Measurements from ENCODE around the gene N4BP2L2. TPM values are rescaled to one million over a fixed set of nuclear protein-coding genes. Genes with fewer than 3 reads are reported as not detected.

N4BP2L2 gene
- total and polyA plus RNA-seq, 7 donors = 22.0 to 232 (median 160) TPM

DNA sequence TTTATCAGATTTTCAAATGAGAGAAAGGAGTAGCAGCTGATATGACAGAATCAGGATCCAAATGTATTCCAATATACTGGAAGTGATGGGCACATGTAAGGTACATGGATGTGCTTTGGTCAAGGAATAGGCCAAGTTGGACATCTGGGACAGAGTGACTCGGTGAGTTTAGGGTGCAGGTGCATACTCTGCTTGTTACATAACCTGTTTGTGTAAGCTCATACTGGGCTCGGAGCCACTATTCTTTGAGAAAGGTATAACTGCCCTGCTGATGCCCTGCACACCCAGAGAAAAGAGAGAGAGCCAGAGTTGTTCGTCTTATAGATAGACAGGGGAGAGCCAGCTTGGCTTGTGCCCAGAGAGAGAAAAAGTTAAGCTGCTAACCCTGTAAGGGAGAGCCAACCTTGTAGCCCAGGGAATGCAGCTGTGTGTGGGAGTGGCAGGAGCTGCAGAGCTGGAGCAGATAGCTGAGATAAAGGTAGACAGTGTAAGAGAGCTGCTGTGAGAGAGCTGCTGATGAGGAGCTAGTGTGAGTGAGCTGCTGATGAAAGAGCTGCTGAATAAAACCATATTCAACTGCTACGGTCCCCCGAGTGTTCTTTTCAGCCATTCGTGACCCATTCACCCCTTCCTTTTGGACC is 70.0 kb downstream of the N4BP2L2 start:
- Histone ChIP-seq H3K27ac (no peak overlapping the region), H3K27me3 (no peaks in the 10 kb centered on the region)
- WGBS, 2 donors = 85 to 91% methylated on average over 6 of the region's 6 CpGs

DNA sequence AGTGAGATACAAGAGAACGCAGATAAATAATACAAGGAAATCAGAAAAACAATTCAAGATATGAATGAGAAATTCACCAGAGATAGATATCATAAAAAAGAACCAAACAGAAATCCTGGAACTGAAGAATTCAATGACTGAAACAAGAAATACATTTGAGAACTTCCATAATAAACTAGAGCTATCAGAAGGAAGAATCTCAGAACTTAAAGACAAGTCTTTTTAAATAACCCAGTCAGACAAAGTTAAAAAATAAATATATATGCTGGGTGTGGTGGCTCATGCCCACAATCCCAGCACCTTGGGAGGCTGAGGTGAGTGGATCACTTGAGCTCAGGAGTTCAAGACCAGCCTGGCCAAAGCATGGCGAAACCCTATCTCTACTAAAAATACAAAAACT is 82.0 kb downstream of the N4BP2L2 start:
- no peaks in the 10 kb centered on the region for H3K27me3 ChIP-seq
- intact Hi-C loops (cut with DNase I) = no loop called here
- H3K4me1 ChIP-seq = no peaks in the 10 kb centered on the region
- H3K9me3 ChIP-seq = peaks cover 0 to 15% (median 0%) of the 10 kb centered on the region in 4 donors
- TF ChIP-seq EP300 (IDR thresholded peaks at IDR 0.05) (no peak), POLR2AphosphoS5 (IDR thresholded peaks at IDR 0.05) (no peak), POLR2A (IDR thresholded peaks at IDR 0.05) (no peak)
- TF ChIP-seq, protein P1, sequence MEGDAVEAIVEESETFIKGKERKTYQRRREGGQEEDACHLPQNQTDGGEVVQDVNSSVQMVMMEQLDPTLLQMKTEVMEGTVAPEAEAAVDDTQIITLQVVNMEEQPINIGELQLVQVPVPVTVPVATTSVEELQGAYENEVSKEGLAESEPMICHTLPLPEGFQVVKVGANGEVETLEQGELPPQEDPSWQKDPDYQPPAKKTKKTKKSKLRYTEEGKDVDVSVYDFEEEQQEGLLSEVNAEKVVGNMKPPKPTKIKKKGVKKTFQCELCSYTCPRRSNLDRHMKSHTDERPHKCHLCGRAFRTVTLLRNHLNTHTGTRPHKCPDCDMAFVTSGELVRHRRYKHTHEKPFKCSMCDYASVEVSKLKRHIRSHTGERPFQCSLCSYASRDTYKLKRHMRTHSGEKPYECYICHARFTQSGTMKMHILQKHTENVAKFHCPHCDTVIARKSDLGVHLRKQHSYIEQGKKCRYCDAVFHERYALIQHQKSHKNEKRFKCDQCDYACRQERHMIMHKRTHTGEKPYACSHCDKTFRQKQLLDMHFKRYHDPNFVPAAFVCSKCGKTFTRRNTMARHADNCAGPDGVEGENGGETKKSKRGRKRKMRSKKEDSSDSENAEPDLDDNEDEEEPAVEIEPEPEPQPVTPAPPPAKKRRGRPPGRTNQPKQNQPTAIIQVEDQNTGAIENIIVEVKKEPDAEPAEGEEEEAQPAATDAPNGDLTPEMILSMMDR (IDR thresholded peaks at IDR 0.05) = no peak
- no peak for DNase-seq
- H3K27ac ChIP-seq = no peak overlapping the region
- peaks cover 0 to 18% (median 1%) of the 10 kb centered on the region in 4 donors for H3K36me3 ChIP-seq
- H3K4me3 ChIP-seq = no peak overlapping the region
- whole genome bisulfite sequencing, 2 donors = 98 to 99% methylated on average over 2 of the region's 2 CpGs

More for the DNA sequence above, 70.0 kb downstream of the N4BP2L2 start:
- Histone ChIP-seq H3K9me3 (no peaks in the 10 kb centered on the region), H3K36me3 (peaks cover 0 to 7% (median 0%) of the 10 kb centered on the region in 4 donors), H3K4me3 (no peak overlapping the region), H3K4me1 (no peaks in the 10 kb centered on the region)
- intact Hi-C loops (cut with DNase I) = no loop called here
- TF ChIP-seq EP300 (IDR thresholded peaks at IDR 0.05) (no peak), POLR2A (IDR thresholded peaks at IDR 0.05) (no peak), POLR2AphosphoS5 (IDR thresholded peaks at IDR 0.05) (no peak)
- TF ChIP-seq, protein P1 (IDR thresholded peaks at IDR 0.05) = no peak
- no peak for DNase-seq

DNA sequence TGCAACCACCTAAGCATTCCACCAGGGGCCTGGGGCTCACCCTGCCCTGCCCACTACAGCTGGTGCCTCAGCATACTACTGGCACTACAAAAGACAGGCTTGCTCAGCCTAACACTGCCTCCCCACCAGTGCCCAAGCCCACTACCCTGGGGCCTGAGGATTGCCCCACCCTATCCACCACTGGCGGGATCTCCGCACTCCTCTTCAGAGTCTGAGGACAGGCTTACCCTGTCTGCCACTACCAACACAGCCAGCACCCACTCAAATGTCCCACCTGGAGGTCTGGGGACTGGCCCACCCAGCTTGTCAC is 83.0 kb downstream of the N4BP2L2 start:
- Histone ChIP-seq H3K4me1 (no peaks in the 10 kb centered on the region), H3K27me3 (no peaks in the 10 kb centered on the region), H3K9me3 (peaks cover 0 to 15% (median 0%) of the 10 kb centered on the region in 4 donors), H3K4me3 (no peak overlapping the region), H3K27ac (no peak overlapping the region), H3K36me3 (peaks cover 0 to 21% (median 2%) of the 10 kb centered on the region in 4 donors)
- TF ChIP-seq POLR2A (IDR thresholded peaks at IDR 0.05) (no peak), POLR2AphosphoS5 (IDR thresholded peaks at IDR 0.05) (no peak)
- no peak for DNase-seq
- WGBS, 2 donors = 95 to 99% methylated on average over 2 of the region's 2 CpGs
- intact Hi-C loops (cut with DNase I) = no loop called here

DNA sequence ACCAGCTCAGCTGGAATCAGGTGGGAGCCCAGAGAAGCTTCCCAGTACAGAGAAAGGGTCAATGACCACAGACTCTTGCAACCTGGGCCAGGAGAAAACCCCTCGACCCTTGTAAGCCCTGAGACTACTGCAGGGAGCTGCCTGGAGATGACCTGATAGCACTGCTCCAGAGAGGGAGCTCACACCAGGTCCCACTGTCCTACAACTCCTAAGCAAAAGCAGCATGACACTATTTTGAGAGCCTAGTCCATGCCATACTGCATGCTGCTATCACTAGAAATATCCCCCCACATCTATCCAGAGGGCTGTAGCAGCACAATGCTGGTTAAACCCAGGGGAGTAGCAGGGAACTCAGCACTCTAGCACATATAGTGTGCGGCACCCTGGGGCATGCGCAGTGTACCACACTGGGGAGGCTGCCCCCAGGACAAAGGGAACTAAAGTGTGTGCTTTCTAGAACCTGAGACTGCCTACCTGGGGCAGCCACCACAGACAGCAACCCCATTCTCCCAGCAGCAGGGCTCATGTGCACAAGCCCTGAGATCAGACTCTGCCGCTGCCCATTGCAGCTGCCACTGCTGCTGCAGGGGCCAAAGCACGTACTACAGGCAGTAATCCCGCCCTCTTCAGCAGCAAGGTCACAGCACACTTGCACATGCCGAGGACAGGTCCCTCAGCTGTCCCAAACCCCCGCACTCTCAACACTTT is 83.6 kb downstream of the N4BP2L2 start:
- TF ChIP-seq POLR2AphosphoS5 (IDR thresholded peaks at IDR 0.05) (no peak), POLR2A (IDR thresholded peaks at IDR 0.05) (no peak), EP300 (IDR thresholded peaks at IDR 0.05) (no peak)
- TF ChIP-seq, protein P1 (IDR thresholded peaks at IDR 0.05) = no peak
- 90 to 95% methylated on average over 8 of the region's 8 CpGs for WGBS, 2 donors
- DNase-seq = no peak
- Histone ChIP-seq H3K4me1 (no peaks in the 10 kb centered on the region), H3K9me3 (peaks cover 0 to 15% (median 0%) of the 10 kb centered on the region in 4 donors), H3K36me3 (peaks cover 0 to 21% (median 2%) of the 10 kb centered on the region in 4 donors), H3K27ac (no peak overlapping the region), H3K27me3 (no peaks in the 10 kb centered on the region), H3K4me3 (no peak overlapping the region)
- intact Hi-C loops (cut with DNase I) = no loop called here

DNA sequence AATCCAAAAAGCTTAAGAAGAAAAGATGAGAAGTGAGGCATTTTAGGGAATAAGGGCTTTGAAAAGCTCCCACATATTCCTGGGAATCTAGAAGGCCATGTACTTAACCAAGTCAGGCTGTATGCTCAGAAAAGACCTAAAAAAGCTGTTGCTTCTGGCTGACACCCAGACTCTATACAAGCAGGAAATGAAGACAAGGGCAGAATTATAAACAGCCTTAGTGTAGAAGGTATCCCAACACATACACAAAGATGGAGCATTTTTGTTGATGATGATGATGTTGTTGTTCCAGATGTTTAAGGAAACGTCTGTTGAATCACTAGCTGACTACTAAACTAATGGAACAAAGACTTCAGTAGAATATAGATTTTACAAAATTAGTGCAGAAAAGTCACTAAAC is 84.6 kb downstream of the N4BP2L2 start:
- peaks cover 0 to 21% (median 2%) of the 10 kb centered on the region in 4 donors for H3K36me3 ChIP-seq
- DNase-seq = no peak
- H3K9me3 ChIP-seq = peaks cover 0 to 15% (median 0%) of the 10 kb centered on the region in 4 donors
- 70 to 81% methylated on average over 1 of the region's 1 CpG for WGBS, 2 donors
- intact Hi-C loops (cut with DNase I) = no loop called here
- H3K4me1 ChIP-seq = no peaks in the 10 kb centered on the region
- no peak overlapping the region for H3K27ac ChIP-seq
- H3K27me3 ChIP-seq = no peaks in the 10 kb centered on the region
- TF ChIP-seq POLR2AphosphoS5 (IDR thresholded peaks at IDR 0.05) = no peak
- TF ChIP-seq EP300 (IDR thresholded peaks at IDR 0.05) = no peak
- TF ChIP-seq, protein P1 (IDR thresholded peaks at IDR 0.05) = no peak
- no peak for TF ChIP-seq POLR2A (IDR thresholded peaks at IDR 0.05)
- no peak overlapping the region for H3K4me3 ChIP-seq
